Eye (tissue), 1 donor: ENCODE results near the gene PCDH8.
"Not testable (repeated sequence)": the region's sequence is repeated elsewhere in the genome, so short reads cannot be mapped to it uniquely, and the experiment has no call there.

Experiments
- DNase-seq: peaks from one replicate; pipeline ENCODE4 v3.0.0-alpha.2; 2015

The PCDH8 gene

DNA sequence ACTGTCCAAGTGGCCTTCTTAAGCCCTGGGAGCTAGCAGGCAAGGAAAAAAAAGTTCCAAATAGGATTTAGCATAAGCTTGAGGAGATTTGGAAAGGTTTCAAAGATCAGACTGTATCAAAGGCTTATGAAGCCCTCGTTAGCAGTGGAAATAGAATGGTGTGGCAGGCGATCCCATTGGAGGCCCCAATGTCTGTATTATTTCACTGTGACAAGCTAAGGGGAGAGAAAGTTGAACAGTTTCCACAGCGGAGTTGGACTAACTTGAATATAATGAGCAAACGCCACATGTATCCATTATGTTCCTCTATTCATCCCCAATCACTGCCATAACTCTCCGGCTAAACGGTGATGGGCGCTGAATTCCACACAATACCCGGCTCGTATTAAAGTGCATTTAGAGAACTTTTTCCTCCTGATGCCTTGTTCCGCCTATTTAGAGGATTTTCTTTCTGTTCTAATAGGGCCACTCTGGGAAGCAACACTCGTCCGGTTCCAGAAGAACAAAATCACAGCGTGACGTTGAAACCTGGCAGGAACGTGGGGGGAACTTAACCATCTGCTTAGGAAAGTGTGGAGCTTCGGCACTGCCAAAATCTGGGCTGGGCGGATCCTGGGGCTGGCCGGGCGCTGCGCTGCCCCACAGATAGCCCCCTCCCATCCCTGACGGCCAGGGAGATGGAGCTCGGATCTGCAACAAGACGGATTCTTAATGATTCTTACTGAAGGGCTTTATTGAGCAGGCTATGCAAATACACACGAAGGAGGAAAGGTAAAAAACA, 1.0 kb upstream of the PCDH8 start:
- peak; percentile 36 for DNase-seq

DNA sequence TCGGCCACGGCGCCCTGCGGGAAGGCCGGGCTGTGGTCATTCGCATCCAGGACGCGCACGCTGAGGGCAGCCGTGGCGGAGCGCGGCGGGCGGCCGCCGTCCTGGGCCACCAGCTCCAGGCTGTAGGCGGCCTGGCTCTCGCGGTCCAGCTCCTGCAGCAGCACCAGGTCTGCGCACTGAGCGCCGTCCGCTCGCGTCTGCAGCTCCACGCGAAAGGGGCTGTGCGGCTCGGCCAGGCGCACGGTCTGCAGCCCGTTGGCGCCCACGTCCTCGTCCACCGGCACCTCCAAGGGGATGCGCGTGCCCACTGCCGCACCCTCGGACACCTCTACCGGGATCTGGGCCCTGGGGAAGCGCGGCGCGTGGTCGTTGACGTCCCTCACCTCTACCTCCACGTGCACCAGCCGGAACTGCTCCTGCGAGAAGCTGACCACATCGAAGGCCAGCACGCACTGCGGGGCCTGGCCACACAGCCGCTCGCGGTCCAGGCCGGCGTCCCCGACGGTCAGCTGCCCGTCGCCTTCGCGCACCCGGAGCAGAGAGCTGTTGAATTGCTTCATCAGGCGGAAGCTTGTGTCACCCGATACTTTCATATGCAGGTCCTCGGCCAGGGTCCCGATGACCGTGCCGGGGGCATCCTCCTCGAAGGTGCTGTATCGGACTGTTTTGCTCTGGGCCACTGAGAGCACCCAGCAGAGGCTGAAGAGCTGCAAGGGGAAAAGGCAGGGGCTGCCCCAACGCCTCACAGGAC, 583 bp downstream of the PCDH8 start:
- no peak for DNase-seq

DNA sequence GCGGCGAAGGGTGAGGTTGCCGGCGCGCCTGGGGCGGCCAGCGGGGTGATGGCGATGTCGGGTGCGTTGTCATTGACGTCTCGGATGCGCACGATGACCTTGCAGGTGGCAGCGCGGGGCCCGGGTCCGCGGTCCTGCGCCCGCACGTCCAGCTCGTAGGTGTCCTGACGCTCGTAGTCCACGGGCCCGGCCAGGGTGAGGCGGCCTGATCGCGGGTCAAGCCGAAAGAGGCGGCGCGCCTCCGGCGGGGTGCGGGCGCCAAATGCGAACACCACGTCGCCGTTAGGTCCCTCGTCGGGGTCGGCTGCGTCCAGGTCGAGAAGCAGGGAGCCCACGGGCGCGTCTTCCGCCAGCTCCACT, 1.1 kb downstream of the PCDH8 start:
- no peak for DNase-seq

DNA sequence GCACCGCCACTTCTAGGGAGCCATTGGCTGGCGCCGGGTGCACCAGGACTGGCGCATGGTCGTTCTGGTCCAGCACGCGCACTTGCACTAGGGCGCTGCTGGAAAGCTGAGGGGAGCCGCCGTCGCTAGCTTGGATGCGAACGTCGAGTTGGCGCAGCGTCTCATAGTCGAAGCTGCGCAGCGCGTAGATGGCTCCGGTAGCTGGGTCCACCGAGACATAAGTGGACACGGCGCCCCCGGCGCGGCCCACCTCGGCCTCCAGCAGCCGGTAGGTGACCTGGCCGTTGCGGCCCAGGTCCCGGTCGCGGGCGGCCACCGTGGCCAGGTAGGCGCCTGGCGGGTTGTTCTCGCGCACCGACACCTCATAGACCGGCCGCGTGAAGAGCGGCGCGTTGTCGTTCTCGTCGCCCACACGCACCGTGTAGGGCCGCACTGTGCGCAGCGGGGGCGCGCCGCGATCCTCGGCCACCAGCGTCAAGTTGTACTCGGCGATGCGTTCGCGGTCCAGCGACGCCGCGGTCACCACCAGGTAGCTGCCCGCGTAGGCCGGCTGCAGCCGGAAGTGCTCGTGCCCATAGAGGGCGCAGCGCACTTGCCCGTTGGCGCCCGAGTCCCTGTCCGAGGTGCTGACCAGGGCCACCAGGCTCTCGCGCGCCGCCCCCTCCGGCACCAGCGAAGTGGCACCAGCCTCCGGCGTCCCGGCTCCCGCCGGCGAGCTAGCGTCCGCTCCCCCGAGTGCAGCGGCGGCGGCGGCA, 1.7 kb downstream of the PCDH8 start:
- DNase-seq: peak; percentile 92

DNA sequence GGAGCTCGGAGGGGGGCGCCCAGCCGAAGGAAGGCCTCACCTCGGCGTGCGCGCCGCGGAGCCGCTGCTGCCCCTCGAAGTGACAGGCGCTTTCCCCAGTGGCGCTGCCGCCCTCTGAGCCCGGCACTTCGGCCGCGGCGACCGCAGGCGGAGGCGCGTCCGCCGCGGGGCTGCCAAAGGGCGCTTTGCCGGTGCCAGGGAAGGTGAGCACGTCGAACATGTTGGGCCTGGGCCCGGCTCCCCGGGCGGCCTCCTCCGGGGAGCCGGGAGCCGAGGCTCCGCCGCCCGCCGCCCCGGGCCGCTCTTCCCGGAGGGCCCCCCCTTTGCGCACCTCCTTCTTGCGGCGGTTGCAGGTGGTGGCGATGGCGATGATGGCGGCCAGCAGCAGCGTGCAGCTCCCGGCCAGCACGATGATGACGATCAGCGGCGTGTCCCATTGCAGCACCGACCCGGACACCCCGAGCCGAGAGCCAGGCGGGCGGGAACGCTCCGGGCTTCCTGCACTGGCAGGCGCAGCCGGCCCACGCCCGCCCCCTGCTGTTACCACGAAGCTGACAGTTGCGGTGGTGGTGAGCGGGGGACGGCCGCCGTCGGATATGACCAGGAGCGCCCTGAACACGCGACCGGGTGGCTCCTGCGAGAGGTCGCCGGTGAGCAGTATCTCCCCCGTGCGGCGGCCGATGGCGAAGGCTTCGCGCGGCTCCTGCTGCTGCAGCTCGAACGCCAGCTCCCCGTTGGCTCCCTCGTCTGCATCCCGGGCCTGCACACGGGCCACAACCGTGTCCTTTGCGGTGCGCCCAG, 2.5 kb downstream of the PCDH8 start:
- DNase-seq: peak; percentile 71

DNA sequence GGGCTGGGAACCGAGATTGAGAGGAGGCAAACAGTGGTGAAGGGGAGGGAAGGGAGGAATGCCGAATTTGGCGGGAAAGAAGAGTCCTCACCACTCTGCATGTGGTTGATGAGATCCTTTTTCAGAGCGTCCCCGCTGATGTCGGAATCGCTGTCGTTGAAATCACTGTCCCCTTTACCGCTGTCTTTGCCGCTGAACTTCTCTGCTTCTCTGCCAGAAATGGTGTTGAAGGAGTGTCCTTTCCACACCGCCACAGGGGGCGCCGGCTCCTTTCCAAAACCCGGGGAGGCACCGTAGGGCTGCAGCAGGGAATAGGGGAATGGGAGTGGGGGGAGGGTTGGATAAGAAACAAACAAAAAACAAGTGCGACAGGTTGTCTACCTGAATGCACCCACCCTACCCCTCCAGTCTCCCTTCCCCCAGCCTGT, 3.1 kb downstream of the PCDH8 start:
- DNase-seq: peak; percentile 72

DNA sequence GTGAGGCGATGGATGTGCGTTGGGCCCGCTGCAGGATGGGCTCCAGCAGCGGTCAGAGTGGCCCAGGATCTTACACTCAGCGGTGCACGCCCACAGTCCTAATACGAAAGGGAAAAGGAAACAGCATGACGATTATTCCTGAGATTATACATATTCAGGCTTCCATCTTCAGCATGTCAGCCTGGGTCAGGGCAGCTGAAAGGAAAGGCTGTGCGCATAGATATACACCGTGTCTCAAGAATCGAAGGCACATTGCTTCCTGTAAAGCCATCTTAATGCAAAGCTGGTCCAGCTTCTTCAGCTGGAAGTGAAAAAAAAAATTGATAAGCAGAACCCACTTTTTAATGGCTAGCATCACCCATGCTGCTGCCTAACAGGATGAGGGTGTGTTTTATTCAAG, 3.6 kb downstream of the PCDH8 start:
- no peak for DNase-seq

DNA sequence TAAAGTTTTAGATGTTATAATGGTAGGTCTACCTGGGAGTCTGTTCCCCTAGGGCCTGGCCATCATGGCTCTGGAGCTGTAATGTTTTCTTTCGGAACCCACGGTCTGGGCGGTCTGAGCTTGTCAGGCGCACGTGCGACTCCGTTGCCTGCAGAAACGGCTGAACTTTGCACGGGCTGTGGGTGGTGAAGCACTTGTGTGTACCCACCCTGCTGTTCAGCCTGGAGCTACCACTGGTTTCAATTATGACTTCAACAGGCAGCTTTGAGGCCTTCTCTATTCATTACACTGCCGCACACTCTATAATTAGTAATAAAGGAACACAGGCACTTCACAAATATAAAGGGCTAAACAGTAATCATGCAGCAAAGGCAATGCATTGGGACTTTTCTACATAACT, 6.0 kb downstream of the PCDH8 start:
- peak; percentile 32 for DNase-seq

DNA sequence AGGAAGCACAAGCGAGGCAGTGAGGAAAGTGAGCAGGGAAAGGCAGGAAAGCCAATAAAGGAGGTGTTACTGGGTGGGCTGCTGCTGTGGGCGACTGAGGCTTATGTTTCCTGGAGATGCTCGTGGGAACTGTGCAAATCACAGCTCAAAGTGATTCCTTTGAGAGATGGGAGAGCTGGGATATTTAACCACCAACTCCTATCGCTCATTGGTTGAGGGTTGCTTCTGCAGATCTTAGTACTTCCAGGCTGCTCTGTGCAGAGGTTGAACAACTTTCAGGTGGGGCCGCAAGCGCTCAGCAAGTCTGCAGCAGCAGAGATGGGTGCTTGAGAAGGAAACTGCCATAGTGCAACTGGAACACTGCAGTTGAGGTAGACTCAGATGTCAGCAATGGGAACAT, 8.4 kb downstream of the PCDH8 start:
- no peak for DNase-seq

DNA sequence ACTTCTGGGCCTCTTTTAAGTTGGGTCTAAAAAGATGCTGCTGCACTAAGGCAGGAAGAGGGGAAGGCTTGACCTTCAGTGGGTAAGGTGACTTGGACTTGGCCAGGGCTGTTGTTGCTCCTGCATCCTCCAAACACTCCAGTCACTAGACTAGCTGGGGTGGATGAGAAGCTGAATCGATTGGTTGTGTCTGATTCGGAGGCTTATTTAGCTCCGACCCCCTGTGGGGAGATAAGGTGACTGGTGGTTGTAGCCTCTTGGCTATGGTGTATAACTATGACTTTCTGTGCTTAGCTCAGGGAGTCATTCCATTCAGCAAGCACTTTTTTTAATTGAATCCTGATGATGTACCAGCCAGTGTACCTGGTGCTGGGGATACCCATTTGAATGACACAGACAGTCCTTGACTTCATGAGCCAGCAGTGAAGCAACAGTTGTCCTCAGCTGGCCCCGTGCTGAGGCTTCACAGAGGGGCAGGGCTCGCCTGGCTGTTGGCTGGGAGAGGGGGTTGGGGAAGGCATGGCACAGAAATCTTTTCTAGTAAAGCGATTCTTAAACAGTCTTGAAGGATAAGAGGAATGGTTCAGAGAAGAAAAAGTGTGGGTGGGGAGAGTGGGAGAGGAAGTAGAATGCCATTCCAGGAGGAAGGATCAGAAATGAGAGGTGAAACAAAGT, 9.9 kb downstream of the PCDH8 start:
- DNase-seq: no peak

DNA sequence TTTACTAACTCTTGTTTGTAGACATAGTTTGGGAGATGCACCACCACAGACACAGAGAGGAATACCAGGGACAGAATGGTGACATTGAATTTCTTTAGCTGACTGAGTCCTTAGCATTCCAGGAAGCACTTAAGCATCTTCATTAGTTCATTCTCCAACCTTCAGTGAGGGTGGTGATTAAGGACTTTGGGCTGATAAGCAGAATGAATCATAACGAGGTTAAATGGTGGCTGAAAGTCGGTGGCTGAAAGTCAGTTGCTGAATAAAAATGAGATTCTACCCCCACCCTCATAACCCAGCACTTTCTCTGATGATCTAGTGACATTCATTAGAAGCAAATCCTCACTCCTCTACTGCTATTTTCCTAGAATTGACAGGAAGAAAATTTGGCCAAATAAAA, 10.6 kb downstream of the PCDH8 start:
- DNase-seq: no peak

DNA sequence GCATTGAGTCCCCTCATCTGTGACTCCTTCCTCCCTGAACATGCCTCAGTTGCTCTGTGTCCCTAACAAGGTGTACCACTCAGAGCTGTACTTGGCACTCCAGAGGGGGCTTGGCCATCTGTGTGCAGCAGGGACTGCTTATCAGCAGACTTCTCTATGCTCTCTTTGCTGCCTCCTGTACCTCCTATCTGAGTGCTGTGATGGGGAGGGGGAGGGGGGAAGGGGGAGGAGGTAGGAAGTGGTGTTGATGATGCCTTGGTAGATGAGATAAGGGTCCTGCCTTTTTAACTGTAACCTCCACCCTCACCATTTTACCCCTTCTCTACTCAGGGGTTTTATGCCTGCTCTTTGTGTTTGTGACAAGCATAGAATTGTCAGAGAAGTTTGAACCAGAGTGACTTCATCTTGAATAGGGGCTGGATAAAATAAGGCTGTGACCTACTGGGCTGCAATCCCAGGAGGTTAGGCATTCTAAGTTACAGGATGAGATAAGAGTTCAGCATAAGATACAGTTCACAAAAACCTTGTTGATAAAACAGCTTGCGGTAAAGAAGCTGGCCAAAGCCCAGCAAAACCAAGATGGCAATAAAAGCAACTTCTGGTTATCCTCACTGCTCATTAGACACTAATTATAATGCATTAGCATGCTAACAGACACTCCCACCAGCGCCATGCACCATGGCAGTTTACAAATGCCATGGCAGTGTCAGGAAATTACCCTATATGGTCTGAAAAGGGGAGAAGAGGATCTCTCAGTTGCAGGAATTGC, 13.2 kb downstream of the PCDH8 start:
- DNase-seq: no peak

DNA sequence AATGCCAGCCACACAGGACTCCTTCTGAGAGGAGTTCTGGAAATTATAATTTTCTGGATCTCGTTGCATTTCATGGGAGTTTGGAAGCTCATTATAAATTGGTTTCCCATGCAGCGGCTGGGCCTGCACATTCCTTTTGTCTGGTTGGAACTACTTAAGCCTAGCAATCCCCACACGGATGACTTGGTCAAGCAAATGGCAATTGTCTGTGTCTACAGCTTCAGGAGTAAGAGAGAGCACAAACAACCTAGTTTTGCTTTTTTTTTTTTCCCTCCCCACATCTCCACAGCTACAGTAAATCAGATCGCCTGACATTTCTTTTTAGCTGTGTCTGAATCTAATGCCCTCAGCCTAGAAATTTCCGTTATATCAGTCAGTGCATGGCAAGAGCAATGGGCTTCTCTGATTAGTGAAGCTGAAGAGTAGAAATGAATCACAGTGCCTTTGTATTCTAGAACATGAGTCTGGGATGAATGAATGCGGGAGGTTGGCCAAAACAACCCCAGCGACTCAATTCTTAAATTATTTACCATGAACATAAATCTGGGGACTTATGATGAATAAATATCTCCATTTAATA, 15.1 kb downstream of the PCDH8 start:
- DNase-seq: peak; percentile 86

DNA sequence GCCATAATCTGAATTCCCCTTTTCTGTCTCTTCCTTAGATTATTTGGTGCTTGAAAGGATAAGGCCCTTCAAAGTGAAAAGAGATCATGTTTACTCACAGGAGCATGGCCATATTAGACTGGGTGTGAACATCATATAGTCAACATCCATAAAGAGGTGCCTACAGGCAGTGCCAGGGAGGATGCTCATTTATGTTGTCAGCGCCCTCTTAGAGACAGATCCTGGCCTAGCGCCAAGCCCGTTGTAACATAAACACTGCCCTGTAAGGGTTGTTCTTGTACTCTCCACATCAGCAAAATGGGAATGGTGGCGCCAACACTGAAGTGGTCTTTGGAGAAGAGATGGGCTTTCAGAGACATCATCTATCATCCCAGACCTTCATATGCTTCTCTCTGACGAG, 16.1 kb downstream of the PCDH8 start:
- DNase-seq: no peak

DNA sequence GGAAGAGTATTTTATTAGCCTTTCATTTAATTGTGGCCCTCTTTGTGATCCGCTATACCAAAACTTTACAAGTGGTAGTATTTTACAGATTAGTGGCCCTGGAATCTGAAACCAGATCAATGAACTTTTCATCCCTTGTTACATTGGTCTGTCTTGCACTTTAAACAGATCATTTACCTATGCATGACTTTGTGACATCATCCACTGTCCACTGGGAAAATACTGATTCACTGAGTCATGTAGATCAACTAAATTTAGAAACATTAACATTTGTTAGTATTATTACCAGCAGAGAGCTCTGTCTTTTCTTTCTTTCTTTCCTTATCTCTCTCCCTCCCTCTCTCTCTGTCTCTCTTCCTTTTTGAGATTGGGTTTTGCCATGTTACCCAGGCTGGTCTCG, 17.5 kb downstream of the PCDH8 start:
- DNase-seq: no peak

DNA sequence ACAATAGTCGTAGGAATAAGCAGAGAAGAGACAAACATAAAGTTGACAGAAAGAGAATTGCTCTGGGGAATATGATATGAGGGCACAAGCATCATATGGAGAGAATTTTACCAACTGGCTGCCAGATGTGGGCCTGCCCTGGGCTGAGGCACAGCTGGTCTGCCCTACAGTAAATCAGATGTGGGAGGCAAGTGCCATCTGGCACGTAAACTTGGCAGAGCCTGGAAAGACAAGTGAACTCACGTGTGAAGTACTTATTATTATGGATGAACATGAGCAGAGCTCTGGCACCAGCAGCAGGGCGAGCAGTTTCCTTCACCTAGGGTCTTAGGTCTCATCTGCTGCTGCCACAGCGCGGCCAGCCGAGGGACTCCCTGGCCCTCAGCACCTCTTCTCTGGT, 20.6 kb downstream of the PCDH8 start:
- no peak for DNase-seq

DNA sequence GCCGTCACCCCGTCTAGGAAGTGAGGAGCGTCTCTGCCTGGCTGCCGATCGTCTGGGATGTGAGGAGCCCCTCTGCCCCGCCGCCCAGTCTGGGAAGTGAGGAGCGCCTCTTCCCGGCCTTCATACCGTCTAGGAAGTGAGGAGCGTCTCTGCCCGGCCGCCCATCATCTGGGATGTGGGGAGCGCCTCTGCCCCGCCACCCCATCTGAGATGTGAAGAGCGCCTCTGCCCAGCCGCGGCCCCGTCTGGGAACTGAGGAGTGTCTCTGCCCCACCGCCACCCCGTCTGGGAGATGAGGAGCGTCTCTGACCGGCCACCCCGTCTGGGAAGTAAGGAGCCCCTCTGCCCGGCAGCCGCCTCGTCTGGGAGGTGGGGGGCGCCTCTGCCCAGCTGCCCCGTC, 30.6 kb downstream of the PCDH8 start:
- DNase-seq: not testable (repeated sequence)

DNA sequence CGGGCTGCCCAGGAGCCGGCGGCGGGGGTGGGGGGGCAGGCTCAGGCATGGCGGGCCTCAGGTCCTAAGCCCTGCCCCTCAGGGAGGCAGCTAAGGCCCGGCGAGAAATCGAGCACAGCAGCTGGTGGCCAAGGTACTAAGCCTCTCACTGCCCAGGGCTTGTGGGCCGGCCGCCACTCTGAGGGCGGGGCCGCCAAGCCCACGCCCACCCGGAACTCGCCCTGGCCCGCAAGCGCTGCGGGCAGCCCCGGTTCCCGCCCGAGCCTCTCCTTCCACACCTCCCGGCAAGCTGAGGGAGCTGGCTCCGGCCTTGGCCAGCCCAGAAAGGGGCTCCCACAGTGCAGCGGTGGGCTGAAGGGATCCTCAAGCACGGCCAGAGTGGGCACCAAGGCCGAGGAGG, 33.1 kb downstream of the PCDH8 start:
- DNase-seq: no peak

DNA sequence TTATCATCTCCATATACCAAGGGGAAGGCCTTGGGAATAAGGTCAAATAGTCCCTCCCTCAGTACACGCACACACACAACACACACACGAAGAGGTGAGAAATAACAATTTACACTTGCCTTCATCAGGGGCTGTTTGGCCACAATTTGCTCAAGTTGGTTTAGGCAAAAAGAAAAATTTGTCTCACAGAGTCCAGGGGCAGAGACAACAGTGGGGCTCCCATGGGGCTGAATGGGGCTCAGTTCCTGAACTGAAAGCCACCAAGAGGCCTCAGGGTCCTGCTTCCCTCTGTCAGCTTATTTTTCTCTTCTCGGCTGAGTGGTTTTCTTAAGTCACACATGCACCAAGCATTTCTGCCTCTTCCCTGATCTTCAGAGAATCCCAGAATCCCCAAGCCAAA, 35.5 kb downstream of the PCDH8 start:
- no peak for DNase-seq

DNA sequence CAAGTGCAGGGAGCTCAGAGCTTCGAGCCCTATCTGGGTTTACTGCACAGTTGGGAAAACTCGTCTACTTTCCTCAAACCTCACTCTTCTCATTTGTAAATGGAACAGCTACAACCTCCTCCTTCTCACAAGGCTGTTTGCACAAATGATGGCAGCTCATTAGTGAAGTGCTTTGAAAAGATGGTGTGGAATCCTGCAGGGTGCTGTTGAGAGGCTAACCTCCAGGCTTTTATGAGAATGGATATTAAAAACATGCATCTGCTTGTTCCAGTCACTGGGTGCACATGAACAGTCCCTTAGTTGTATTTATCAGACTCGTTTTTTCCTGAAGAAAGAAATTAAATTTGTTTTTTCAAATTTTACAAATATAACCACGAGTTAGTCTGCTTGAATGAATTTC, 36.6 kb downstream of the PCDH8 start:
- DNase-seq: no peak

DNA sequence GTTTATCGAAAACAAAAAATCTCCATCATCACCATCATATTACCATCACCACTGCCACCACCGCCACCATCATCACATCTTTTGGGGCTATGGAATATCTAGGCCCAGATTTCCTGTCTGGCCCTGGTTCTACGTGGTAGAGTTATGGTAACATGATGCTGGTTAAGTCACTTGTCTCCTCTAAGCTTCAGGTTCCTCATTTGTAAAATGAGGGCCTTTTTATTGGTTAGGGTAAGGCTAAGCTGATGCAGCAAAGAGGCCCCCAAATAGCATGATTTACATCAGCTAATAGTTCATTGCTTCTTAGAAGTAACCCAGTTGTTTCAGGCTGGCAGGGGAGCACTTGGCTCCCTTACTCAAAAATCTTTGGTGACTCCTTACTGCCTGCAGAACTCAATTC, 37.9 kb downstream of the PCDH8 start:
- no peak for DNase-seq
